GM18519 (cell line): ENCODE measurements around the gene HDAC7.
A peak's percentile ranks its signal among the peaks of the same experiment; 100 is the strongest.

Source experiments
- ATAC-seq: cut with Tn5 transposase; IDR thresholded peaks from one replicate; pipeline ENCODE4 v1.9.1; 2021; ENCODE audit warnings: mild to moderate bottlenecking, moderate library complexity; ENCODE audit not compliant: unreplicated experiment, low FRiP score

HDAC7 gene

DNA sequence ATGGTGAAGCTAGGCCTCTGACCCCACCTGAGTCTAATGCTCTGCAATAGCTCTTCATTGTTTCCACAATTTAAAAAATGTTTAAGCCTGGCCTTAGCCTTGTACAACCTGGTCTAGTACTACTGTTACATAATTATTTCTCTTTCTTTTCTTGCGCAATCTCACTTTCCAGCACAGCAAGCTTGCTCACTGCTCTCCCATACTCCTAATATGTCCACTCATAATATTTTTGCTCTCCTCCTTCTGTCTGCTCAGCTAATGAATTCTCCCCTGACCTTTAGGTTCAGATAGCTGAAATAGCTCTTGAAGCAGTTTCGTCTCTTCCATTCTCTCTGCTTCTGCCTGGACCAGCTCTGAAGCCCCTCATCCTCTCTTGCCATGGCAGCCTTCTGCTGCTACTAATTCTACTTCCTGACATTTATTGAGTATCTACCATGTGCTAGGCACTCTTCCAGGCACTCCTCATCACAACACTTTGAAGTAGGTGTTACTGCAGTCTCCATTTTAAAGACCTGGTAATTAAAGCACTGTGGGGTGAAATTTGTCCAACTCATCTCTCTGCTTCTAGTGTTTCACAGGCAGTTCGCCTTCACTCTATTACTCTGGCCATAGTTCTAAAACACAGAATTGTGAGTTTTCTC lies 49.5 kb downstream of the HDAC7 start:
- ATAC-seq, result no peak

DNA sequence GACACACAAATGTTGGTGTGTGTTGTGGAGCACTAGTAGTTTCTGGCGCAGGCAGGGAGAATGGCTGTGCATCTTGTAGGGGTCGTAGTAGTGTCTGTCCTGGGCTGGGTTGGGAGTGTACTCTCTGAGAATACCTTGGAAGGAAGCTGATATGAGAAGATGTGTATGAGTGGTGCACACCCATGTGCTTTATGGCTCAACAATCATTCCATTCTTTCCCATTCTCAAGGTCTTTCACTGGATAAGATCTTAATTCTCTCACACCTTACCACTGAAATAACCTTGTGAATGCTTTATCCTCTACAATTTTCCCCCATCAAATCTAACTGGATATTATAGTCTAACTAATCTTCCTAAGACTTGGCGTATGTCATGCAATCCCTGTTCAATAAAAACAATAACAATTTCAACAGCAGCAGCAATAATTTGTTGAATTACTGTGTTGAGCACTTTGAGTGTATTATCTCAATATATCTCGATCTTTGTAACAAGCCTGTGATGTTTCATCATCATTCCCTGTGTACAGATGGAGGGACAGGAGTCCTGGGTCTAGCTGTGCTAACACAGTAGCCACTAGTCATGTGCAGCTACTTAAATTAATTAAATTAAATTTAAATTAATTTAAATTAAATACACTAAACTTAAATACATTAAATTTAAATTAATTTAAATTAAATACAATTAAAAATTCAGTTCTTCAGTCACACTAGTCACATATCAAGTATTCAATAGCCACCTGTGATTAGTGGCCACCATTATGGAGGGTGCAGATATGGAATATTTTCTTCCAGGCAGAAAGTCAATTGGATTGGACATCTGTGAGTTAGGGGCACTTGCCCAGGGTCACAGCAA lies 50.2 kb downstream of the HDAC7 start:
- ATAC-seq, result no peak

DNA sequence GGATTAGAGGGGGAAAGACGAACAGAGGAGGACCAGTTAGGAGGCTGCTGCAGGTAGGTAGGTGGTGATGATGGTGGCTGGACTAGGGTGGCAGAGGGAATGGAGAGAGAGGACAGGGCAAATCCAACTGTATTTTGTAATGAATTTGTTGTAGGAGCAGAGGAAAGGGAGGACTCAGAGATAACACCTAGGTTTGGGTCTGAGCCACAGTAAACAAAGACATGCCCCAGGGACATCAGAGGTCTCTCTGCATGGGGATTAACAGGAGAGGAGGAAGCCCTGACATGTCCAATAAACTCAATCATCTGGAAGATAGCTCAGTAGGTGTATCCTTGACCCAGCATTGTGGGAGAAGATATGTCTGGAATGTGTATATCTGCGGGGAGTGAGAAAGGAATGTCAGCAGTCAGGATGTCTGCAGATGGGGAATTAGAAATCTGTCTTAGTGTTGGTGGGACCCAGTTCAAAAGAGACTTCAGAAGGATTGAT lies 51.3 kb downstream of the HDAC7 start:
- no peak for ATAC-seq

DNA sequence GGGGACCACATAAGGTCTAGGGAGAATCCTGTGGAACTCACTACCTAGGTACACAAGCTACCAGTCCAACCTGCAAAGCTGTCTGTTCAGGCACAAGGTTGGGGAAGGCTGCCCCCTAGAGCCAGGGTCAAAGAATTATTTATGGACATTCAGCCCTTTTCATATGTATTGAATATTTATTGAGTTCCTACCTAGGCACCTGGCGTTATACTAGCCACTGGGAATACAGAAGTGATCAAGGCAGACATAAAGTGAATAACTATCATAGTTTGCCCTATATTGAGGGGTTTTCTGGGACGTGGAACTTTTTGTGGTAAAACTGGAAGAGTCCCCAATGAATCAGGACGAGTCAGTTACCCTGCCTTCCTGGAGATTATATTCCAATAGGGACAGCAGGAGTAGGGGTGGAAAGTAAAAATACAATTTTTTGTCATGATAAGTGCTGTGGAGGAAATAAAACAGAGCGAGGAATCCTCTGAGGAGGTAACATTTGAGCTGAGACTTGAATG lies 52.4 kb downstream of the HDAC7 start:
- no peak for ATAC-seq

DNA sequence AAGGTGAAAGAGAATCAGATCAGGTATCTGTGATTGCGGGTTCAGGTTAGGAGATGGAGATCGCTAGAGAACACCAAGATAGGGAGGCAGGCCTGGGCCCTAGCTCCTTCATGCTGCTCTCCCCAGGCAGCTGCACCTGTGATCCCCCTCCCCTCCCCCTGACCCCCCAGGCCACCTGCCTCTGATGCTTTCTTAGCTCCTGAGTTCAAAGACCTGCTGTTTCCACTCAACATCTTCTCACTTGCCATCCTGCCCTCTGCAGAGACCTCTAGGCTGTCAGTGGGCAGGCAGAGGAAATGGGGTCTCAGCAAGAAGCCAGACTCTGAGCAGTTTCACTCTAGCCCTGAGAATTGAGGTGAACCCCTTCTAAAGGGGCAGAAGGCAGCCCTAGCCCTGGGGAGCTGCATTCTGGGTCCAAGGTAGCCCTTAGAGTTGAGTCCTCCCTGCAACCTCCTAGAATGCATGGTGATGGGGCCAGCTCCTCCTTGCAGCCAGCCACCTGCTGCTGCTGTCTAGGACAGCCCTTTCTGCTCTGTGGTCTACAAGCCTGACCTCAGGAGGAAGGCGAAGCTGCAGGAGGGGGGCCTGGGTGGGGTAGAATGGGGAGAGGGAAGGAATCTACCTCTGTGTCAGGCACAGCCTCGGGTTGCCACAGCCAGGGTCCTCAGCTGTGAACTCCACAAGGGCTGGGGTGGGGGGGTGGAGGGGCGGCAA lies 53.0 kb downstream of the HDAC7 start:
- no peak for ATAC-seq

DNA sequence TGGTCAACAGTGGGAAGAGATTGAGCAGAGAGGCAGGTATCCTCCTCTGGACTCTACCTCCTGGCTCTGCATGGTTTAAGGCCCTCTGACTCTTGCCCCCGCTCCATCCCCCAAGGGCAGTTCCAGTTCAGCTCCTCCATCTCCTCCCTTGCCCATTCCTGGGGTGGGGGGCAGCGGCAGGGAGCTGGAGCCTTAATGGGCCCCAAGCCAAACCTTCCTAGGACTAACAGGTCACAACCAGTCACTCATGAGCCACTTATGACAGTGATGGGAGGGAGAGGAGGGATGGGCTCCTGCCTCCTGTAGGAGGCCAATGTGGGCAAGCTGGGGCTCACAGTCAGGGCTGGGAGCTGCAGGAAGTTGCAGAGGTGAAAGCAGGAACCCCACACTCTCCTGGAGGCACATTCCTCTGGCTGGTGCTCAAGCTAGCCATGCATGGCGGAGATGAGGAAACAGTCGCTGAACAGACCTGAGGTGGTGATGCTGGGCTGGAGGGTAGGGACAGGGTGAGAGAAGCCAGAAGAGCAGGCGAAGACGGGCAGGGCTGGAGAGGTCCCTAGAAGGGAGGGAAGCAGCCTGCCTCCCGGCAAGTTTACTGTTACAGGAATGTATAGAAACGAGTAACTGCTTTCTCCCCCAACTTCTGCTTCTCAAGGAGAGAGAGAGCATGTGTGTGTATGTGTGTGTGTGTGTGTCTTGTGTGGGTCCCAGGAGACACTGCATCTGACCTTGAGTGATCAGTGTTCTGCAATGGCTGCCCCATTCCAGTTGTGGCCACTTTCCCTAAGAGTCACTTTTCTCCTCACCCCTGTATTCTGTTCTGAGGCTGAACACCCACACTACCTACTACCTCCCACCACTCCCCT lies 56.0 kb downstream of the HDAC7 start:
- no peak for ATAC-seq

DNA sequence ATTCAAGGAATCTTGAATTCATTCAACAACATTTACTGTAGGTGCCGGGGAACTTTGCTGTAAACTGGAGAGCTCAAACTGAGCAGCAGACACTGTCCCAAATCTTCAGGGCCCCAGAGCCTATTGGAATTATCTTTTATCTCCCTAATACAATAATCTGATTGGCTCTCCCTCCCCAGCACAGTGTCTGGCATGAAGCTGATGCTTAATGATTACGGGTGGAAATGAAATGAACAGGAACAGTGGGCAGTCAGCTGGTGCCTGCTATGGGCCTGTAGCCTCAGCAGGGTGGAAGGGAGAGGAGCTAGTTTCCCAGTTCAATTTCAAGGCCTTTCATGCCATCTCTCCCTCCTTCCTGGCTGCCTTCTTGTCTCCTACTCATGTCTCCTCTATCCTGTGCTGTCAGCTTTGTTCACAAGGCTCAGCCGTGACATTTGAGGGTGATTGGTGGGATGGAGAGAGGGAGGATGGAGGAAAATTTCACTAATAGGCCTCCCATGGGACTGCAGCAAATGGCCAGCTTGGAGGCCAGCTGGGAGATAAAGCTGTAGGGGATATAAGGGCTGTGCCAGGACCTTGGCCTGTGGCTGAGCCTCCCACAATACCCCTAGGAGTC lies 56.7 kb downstream of the HDAC7 start:
- ATAC-seq, result no peak

DNA sequence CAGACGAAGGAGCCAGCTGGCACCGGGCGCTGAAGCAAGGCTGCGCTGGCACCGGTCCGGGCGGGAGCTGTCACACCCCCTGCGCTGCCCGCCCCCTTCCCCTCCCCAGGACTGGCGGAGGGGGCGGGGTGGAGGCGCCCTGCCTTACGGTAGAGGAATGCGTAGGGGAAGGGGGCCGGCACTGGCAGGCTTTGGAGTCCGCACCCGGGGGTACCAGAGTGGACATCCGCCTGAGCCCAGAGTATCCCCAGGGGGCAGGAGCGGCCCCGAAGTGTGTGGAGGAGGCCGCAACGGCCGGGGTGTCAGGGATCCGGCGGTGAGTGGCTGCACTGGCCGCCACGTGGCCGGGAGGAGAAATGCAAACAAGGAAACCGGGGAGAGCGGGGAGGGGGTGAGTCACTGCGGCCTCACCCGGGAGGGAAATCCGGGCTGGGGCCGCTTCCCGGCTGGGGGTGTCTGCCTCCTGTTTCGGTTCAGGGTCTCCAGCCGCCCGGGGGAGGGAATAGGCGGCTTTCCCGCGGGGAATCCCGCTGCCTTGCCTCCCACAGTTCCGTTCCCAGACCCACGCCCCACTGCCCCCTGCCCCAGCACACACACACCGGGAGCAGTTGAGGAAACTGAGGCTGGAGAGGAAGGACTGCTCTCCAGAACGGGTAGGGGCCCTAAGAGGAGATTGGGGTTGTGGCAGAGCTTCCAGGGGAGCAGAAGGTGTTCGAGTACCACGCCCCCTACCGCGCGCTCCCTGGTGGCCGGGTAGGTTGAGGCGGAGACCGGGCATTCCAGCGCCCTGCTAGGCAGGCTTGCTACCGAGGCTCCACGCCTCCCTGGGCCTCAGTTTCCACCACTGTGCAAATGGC lies 60.6 kb downstream of the HDAC7 start, which contains the start of gene RAPGEF3:
Gene RAPGEF3, minus strand, starts transcription at position 47 of the 857 bp plus-strand sequence. CDS start 324 bp downstream, outside the sequence.
- ATAC-seq, result no peak

DNA sequence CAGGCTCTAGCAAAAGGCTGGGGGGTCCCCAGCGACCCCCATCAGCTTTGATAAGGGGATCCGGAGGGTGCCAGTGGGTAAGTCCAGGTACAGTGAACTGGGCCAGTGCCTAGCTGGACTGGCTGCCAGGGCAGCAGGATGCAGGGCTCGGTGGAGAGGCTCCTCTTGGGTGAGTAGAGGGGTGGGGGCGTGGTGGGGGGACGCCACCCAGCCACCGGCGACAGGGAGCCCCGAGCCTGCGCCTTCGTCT lies 61.2 kb downstream of the HDAC7 start:
- ATAC-seq, result no peak

DNA sequence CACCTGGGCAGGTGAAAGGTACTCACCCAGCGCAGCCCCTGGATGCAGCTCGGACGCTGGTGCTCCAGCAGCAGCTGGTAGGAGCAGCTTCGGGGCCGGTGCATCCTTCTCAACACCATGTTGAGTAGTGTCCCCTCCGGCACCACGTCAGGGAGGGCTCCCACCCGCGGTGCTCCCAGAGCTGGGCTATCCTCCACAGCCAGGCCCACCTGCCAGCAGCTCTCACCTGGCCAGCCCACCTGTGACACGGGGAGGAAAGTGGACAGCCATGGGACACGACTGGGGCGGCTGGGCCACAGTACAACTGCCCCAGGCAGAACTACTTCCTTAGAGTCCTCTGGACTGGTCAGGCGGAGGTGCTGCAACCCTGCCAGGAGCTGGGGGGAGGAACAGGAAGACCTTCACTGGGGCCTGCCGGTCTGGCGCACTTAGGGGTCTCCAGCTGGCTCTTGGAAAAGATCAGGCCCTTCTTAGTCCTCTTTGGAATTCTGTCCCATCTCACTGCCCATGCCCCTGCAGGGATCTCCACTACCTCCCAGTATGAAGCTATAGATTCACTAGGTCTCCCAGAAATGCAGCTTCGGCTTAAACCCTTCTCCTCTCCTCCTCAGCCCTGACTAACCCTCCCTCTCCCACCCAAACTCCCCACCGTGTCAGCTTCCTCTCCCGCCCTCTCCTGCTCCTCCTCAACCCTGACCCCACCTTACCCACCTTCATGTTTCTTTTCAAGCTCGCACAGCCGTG lies 61.7 kb downstream of the HDAC7 start:
- ATAC-seq, result no peak

DNA sequence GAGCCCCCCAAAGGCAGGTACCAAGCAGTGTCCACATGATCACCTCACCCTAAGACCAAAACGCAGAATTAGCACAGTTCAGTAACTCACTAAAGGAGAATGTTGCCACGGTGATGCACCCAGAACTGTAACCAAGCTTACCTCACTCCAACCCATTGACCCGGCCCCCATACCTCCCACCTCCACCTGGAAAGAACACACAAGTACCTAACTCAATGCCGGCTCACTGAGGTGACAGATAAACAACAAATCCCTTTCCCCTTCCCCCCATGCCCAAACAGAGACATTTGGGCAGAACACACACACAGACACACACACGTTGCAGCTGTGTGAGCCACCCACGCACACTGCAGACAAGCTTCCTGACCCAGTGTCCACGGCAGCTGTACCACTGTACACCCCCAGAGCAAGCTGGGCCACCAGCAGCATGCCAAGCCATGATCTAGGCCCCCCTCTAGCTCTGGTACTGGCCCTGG lies 62.3 kb downstream of the HDAC7 start:
- no peak for ATAC-seq

DNA sequence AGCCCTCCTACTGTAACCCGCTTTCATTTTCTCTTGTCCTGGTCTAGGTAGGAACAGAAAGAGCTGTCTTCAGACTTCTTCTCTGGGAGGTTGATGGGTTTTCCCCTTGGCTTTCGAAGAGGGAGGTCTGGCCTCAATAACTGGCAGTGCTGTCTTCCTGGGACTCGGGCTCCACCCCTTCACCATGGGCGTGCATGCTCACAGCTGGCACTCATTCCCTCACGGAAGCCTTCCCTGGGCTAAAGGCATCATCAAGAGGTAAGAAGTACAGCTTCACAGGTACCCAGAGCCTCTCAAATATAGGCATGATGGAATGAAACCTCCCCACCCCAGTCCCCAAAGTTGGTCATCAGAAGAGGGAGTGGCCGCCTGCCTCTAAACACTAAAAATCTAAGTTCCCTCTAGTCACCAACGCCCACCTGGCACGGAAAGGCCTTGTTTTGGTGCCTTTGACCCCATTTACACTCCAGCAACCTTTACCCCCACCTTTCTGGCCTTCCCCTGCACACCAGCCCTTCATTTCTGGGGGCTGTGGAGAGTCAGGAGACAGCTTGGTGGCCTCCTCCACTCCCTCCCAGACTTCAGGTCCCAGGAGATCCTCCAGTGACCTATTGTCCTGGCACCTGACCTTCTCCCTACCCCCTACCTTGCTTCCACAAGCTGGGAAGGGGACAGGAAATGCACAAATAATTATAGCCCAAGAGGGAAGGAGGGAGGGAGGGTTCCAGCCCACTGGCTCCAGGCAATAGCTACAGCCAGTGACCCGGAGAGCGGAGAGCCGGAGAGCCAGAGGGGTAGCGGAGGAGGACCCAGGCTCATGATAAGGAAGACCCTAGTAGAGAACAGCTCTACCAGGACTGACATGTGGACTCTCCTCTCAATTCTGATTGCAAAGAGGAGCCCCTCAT lies 63.8 kb downstream of the HDAC7 start:
- ATAC-seq, result peak; percentile 58

DNA sequence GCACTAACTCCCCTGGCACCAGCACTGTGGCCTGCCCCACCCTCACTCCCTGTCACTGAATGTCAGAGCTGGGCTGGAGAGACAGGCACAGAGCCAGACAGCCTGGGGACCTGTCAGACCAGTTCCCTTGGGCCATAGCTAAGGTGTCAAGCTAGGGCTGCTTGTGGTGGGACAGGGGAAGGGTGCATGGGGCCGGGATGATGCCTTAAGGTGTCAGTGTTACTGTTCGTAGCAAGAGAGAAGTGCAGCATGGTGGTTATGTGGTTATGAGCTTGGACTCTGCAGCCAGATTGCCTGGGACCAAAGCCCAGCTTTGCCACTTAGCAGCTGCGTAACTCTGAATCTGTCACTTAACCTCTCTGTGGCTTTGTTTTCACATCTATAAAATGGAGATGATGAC lies 64.8 kb downstream of the HDAC7 start:
- no peak for ATAC-seq

DNA sequence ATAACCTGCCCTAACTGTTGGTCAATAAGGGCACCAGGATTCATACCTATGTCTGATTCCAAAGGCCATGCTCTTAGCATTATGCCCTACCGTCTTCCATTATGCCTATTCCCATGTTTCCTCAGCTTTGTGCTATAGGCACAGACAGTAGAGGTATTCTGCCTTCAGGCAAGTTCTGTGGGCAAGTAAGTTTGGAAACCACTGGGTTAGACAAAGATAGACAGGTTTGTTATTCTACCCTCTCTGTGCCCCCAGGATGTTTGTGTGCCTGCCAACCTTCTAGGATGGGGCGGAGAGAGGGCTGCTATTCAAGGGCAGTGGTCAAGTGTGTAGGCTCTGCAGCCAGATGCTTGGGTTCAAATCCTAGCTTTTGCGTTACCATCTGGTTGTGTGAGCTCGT lies 65.6 kb downstream of the HDAC7 start:
- ATAC-seq, result no peak

DNA sequence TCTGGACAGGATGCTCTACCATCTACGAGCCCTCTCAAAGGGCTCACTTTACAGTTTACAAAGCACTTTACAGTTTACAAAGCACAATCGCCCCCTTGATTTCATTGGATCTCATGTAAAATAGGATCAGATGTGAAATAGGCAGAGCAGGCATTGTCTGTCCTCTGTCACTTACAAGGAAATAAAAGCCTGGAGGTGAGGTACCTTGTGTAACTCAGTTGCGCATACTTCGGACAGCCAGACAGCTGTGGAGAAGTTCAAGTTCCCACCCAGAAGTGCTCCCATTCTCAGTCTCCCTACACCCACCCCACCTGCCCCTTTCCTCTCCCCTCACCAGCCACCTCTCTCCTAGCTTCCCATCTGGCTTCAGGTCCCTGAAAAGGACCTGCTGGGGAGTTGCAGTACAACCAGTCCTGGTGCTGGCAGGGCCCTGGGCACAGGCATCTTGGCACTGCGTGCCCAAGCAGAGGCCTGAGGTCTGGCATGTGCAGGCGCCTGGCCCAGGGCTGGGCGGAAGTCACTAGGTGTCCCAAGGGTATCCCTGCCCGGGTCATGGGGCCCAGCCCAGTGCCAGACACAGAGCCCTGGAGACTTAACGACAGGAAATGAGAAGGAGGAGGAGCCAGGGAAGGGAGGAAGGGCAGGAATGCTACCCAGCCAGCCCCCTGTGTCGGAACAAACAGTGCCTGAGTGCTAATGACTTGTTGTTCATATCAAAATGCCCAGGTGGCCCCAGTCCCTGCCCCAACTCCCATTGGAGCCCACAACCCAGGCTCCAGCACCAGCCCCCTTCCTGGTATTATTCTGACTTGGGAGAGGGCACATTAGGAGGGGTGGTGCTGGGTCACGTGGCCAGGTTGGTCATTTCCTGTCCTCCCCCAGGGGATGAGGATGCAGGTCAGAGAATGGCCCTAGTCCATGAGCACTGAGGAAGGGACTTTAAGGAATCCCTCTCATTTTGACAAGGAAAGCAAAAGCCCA lies 66.4 kb downstream of the HDAC7 start:
- ATAC-seq, result no peak

DNA sequence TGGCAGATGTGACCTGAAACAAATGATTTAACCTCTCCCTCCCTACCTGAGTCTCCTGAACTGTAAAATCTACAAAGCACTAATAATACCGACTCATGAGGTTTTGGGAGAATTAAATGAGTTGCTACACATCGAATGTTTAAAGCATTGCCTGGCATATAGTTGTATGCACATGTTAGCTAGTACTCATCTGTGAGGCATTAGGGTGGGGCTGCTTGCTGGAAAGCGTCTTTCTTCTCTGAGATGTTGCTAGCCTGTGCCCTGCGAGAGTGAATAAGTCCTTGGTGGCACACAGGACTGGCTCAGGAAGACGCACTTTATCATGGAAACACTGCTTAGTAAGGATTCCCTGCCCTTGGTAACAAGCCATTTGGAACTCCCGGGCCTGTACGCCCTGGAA lies 67.2 kb downstream of the HDAC7 start:
- no peak for ATAC-seq
